ENCODE measurements around the gene URGCP.

The URGCP gene

GRCh38 chr7:43906331-43907010 is at the start of gene URGCP:
TSS of gene URGCP (minus strand) at chr7:43906596. CDS start at chr7:43906575, 21 bp downstream.
- DNase-seq (ENCODE audit: low spot score): peak; percentile 32

GRCh38 chr7:43956027-43956426 is 49.6 kb upstream of the URGCP start:
- DNase-seq (ENCODE audit: low spot score): no peak

GRCh38 chr7:43954524-43955228 is 48.3 kb upstream of the URGCP start:
- DNase-seq (ENCODE audit: low spot score): peak; percentile 86

- DNase-seq (ENCODE audit: low spot score): no peak
Measured at GRCh38 chr7:43953071-43953470, 46.7 kb upstream of the URGCP start.

GRCh38 chr7:43952028-43952427 is 45.6 kb upstream of the URGCP start:
- DNase-seq (ENCODE audit: low spot score): no peak

- DNase-seq (ENCODE audit: low spot score): no peak
Measured at GRCh38 chr7:43944286-43944685, 37.9 kb upstream of the URGCP start.

GRCh38 chr7:43943417-43944187 is 37.2 kb upstream of the URGCP start:
- DNase-seq (ENCODE audit: low spot score): no peak

GRCh38 chr7:43942997-43943396 is 36.6 kb upstream of the URGCP start:
- no peak for DNase-seq (ENCODE audit: low spot score)

GRCh38 chr7:43942250-43942649 is 35.9 kb upstream of the URGCP start:
- no peak for DNase-seq (ENCODE audit: low spot score)

- DNase-seq (ENCODE audit: low spot score): no peak
Measured at GRCh38 chr7:43938892-43939482, 32.6 kb upstream of the URGCP start.

- DNase-seq (ENCODE audit: low spot score): no peak
Measured at GRCh38 chr7:43937444-43937843, 31.0 kb upstream of the URGCP start.

- no peak for DNase-seq (ENCODE audit: low spot score)
Measured at GRCh38 chr7:43933902-43934560, 27.6 kb upstream of the URGCP start.

GRCh38 chr7:43931346-43931745 is 24.9 kb upstream of the URGCP start:
- no peak for DNase-seq (ENCODE audit: low spot score)

- no peak for DNase-seq (ENCODE audit: low spot score)
Measured at GRCh38 chr7:43929529-43930457, 23.4 kb upstream of the URGCP start.

- no peak for DNase-seq (ENCODE audit: low spot score)
Measured at GRCh38 chr7:43927810-43928209, 21.4 kb upstream of the URGCP start.

GRCh38 chr7:43926798-43927123 is 20.4 kb upstream of the URGCP start:
- DNase-seq (ENCODE audit: low spot score): no peak

GRCh38 chr7:43925984-43926797 is 19.8 kb upstream of the URGCP start, which contains the start of gene UBE2D4:
TSS of gene UBE2D4 (plus strand) at chr7:43926436. CDS start at chr7:43926533, 97 bp downstream.
- peak; percentile 90 for DNase-seq (ENCODE audit: low spot score)

GRCh38 chr7:43922726-43923125 is 16.3 kb upstream of the URGCP start:
- DNase-seq (ENCODE audit: low spot score): no peak

- DNase-seq (ENCODE audit: low spot score): no peak
Measured at GRCh38 chr7:43921423-43921822, 15.0 kb upstream of the URGCP start.

- no peak for DNase-seq (ENCODE audit: low spot score)
Measured at GRCh38 chr7:43915907-43916306, 9.5 kb upstream of the URGCP start.
